CD4-positive, alpha-beta memory T cell (primary cell): ENCODE measurements around the gene SLC18A2. TPM values are rescaled to one million over a fixed set of nuclear protein-coding genes. Genes with fewer than 3 reads are reported as not detected.

Experiments
- CTCF ChIA-PET: fragments of 350-600 bp; sonication (Branson Sonifier 250); formaldehyde crosslinking; loops from one replicate; lab custom pipeline; 2021; ENCODE audit warnings: inconsistent platforms; ENCODE audit not compliant: partially characterized antibody; lab: Charles Lee
- POLR2A ChIA-PET: fragments of 350-600 bp; sonication (Branson Sonifier 250); formaldehyde crosslinking; loops from one replicate; lab custom pipeline; 2021; ENCODE audit not compliant: partially characterized antibody; lab: Charles Lee
- DNase-seq, 5 donors: peaks; one replicate each; pipeline versions ENCODE4 v3.0.0 to v3.0.0-alpha.2; 2020 to 2022; ENCODE audit warnings: mixed read lengths in 1 of 5
- H3K27ac ChIP-seq: one replicate; pipeline ENCODE4 v1.7.0; 2013; ENCODE audit warnings: low read depth, low read length
- H3K27me3 ChIP-seq: 2 replicates; pipeline ENCODE4 v1.7.0; 2013; ENCODE audit warnings: mild to moderate bottlenecking, low read length, moderate library complexity; ENCODE audit not compliant: insufficient read depth
- H3K36me3 ChIP-seq: 2 replicates; pipeline ENCODE4 v1.7.0; 2013; ENCODE audit warnings: mild to moderate bottlenecking, low read length, moderate library complexity; ENCODE audit not compliant: insufficient read depth
- H3K4me1 ChIP-seq: 2 replicates; pipeline ENCODE4 v1.7.0; 2013; ENCODE audit warnings: mild to moderate bottlenecking, low read length, moderate library complexity; ENCODE audit not compliant: insufficient read depth
- H3K4me3 ChIP-seq, 2 donors: one replicate each; pipeline ENCODE4 v1.7.0; 2013; ENCODE audit warnings: low read length in 2 of 2, mild to moderate bottlenecking in 1 of 2
- H3K9me3 ChIP-seq, 2 donors: one replicate each; pipeline ENCODE4 v1.7.0; 2013; ENCODE audit warnings: low read length in 2 of 2, control low read depth in 1 of 2; ENCODE audit not compliant: control insufficient read depth in 1 of 2
- H3K27ac Mint-ChIP-seq, 7 donors: one replicate each; pipeline ENCODE4 v1.8.0; 2020 to 2021; ENCODE audit warnings: mixed read lengths in 7 of 7, mild to moderate bottlenecking in 6 of 7, inconsistent platforms in 3 of 7, moderate library complexity in 3 of 7
- H3K27me3 Mint-ChIP-seq, 2 donors: one replicate each; pipeline ENCODE4 v1.8.0; 2020 to 2021; ENCODE audit warnings: mixed read lengths in 2 of 2
- H3K36me3 Mint-ChIP-seq, 2 donors: one replicate each; pipeline ENCODE4 v1.8.0; 2020 to 2021; ENCODE audit warnings: mixed read lengths in 2 of 2, inconsistent platforms in 1 of 2, mild to moderate bottlenecking in 1 of 2
- H3K4me1 Mint-ChIP-seq, 4 donors: one replicate each; pipeline ENCODE4 v1.8.0; 2020 to 2021; ENCODE audit warnings: mixed read lengths in 4 of 4, mild to moderate bottlenecking in 1 of 4
- H3K4me3 Mint-ChIP-seq, 8 donors: one replicate each; pipeline ENCODE4 v1.8.0; 2020 to 2021; ENCODE audit warnings: mixed read lengths in 8 of 8, mild to moderate bottlenecking in 7 of 8, moderate library complexity in 6 of 8, inconsistent platforms in 3 of 8
- H3K9me3 Mint-ChIP-seq, 8 donors: one replicate each; pipeline ENCODE4 v1.8.0; 2020 to 2021; ENCODE audit warnings: mixed read lengths in 8 of 8, mild to moderate bottlenecking in 5 of 8, inconsistent platforms in 3 of 8, moderate library complexity in 1 of 8
- intact Hi-C: fragments of 100-400 bp; cut with micrococcal nuclease; formaldehyde crosslinking; loops from one replicate; pipeline ENCODE4 v1.15.1; 2023
- polyA plus RNA-seq, 2 donors: library from polyadenylated mRNA; unstranded; fragments of 300-500 nt; fragmentation: Illumina TruSeq; gene quantifications; one replicate each; pipeline ENCODE4 v1.2.3, GENCODE V29; 2021
- total RNA-seq, 2 experiments: library from RNA; stranded (reverse); gene quantifications; one replicate each; pipeline ENCODE4 v1.2.3, GENCODE V29; 2021

Gene SLC18A2
- total and polyA plus RNA-seq, 4 experiments from 2014 or later: 0.22 to 0.94 (median 0.64) TPM

DNA sequence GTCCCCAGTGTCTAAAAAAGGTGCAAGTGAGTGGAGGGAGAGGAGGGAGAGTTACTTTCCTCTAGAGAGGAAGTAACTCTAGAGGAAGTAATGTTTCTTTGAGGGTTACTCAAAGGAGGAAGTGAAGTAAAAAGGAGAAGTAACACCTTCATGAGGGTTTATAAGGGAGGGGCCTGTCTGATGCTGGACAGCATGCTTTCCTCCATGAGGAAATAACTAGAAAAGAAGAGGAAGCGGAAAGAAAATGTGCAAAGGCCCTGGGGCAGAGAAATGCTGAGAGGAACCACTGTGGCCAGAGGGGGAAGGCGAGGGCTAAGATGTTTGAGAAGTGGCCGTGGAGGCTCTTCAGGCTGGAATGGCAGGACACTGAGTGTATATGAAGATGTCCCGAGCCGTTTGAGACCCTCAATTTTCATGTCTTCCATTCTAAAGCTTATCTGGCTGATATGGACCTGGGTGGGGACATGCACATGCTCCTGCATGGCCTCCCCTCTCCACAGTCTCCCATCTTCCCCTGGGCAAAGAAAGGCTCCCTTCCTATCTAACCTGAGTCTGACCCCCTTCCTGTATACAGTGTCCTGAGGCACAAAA lies 3.4 kb upstream of the SLC18A2 start:
- Histone ChIP-seq H3K9me3 (no peaks in the 10 kb centered on the region), H3K36me3 (no peaks in the 10 kb centered on the region), H3K27me3 (no peaks in the 10 kb centered on the region), H3K27ac (no peak overlapping the region), H3K4me1 (no peaks in the 10 kb centered on the region), H3K4me3 (no peak overlapping the region)
- no peaks in the 10 kb centered on the region for H3K36me3 Mint-ChIP-seq
- DNase-seq: no peak
- intact Hi-C loops: no loop called here
- POLR2A ChIA-PET: no interaction called here
- H3K4me3 Mint-ChIP-seq: no peak overlapping the region
- peaks cover 0 to 9% (median 6%) of the 10 kb centered on the region in 4 donors for H3K4me1 Mint-ChIP-seq
- H3K27me3 Mint-ChIP-seq: peaks cover 16 to 26% of the 10 kb centered on the region in 2 donors
- peaks cover 0 to 1% (median 0%) of the 10 kb centered on the region in 8 donors for H3K9me3 Mint-ChIP-seq
- no peak overlapping the region for H3K27ac Mint-ChIP-seq
- CTCF ChIA-PET: interaction anchor here (1.3 kb wide), 1 partner anchor 21 kb away, joined by 5 read pairs; no protein-coding TSS in a partner anchor

DNA sequence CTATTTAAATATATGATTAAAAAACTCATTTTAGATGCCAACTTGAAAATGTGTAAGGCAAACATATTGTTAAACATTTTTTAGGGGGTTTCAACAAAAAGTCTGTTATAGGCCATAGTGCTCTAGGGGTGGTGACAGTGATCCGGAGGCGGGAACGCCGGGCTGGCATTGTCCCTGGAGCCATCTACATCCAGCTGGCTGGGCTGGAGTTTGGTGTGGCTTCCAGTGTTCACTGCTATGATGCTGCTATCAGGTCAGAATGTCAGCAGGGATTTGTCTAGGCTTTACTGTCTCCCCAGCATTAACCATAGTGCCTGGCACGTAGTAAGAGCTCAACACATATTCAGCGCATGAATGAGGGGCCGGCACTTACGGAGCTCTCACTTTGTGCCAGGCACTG lies 1.9 kb upstream of the SLC18A2 start:
- Histone ChIP-seq H3K9me3 (no peaks in the 10 kb centered on the region), H3K4me1 (no peaks in the 10 kb centered on the region), H3K27ac (no peak overlapping the region), H3K27me3 (no peaks in the 10 kb centered on the region), H3K36me3 (no peaks in the 10 kb centered on the region), H3K4me3 (no peak overlapping the region)
- Mint-ChIP-seq H3K27ac (no peak overlapping the region), H3K4me1 (peaks cover 0 to 9% (median 6%) of the 10 kb centered on the region in 4 donors), H3K36me3 (no peaks in the 10 kb centered on the region), H3K9me3 (peaks cover 0 to 1% (median 0%) of the 10 kb centered on the region in 8 donors), H3K4me3 (no peak overlapping the region), H3K27me3 (peaks cover 23 to 25% of the 10 kb centered on the region in 2 donors)
- POLR2A ChIA-PET: no interaction called here
- CTCF ChIA-PET: no interaction called here
- no peak for DNase-seq
- intact Hi-C loops: no loop called here

DNA sequence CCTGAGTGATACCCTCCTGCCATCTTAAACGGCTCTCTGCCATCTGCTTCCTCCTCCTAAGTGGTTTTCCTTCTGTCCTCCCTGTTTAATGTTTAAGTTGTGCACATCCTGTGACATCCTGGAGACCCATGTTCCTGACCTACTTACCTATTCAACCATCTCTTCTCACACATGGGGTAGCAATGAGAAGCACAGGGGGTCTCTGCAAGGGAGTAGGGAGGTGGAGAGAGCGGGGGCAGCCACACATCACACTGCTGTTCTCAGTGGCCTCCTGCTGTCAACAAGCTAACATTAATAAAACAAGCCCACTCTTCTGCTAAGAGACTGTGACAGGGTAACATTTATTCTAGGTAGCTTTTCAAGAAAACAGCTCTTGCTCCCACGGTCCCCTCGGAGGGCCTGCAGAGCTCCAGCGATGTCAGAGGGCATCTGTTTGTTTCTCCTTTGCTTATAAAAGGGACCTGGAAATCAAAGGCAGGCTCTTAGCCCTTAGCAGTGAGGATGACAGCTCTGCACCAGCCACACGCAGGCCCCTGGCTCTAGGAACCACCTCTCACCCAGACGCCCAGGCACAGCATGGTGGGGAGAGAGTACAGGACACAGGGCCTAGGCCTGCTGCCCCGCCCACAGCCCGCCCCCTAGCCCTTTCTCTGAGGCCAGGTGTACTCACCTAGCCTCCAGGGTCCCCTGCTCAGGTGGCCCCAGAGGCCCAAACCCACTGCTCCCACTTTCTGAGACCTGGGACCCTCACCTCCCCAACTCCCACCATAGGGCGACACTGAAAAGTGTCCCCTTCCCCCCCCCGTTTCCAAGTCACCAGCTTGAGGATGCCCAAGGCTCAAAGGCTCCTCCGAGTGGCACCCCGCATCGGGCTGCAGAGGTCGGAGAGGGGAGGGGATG lies 943 bp upstream of the SLC18A2 start:
- ChIA-PET CTCF (no interaction called here), POLR2A (no interaction called here)
- no peaks in the 10 kb centered on the region for H3K36me3 ChIP-seq
- no peak for DNase-seq
- H3K4me1 ChIP-seq: no peaks in the 10 kb centered on the region
- no peak overlapping the region for H3K4me3 ChIP-seq
- no peak overlapping the region for H3K27ac ChIP-seq
- H3K9me3 ChIP-seq: no peaks in the 10 kb centered on the region
- Mint-ChIP-seq H3K4me3 (no peak overlapping the region), H3K36me3 (no peaks in the 10 kb centered on the region), H3K9me3 (peaks cover 0 to 1% (median 0%) of the 10 kb centered on the region in 8 donors), H3K4me1 (peaks cover 0 to 9% (median 6%) of the 10 kb centered on the region in 4 donors), H3K27ac (no peak overlapping the region), H3K27me3 (peaks cover 27 to 28% of the 10 kb centered on the region in 2 donors)
- H3K27me3 ChIP-seq: no peaks in the 10 kb centered on the region
- intact Hi-C loops: no loop called here

DNA sequence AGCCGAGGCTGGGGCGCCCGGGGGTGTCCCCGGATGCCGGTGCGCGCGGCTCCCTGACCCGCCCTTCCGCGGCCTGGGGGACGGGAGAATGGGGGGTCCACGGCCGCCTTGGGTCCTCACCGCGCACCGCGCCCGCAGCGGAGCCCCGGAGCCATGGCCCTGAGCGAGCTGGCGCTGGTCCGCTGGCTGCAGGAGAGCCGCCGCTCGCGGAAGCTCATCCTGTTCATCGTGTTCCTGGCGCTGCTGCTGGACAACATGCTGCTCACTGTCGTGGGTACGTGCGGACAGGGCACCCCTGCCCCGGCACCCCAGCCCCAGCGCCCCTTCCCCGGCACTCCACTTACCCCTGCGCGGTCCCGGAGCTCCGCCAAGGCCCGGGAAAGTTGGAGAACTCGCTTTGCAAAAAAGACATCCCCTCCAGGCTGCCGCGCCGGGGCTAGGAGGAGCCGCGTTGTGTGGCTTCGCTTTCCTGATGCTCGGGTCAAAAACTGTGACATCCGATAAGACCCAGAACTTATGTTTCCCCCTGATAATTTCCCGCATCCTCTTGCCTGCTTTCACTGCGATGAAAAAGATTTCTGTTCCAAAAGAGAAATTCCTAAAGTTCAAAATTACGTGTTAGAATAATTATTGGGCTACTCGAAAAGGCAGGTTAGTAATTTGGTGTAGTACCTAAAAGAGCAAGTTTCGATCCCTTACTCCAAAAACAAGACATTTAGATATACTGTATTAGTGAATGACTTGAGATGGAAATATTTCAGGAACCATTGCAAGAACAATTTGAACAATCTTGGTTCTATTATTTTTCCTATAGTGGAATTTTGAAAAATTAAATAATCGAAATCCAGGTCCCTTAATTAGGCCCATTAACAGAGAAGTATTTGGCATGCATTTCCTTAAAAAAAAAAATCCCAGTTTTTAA lies 888 bp downstream of the SLC18A2 start:
- intact Hi-C loops: no loop called here
- H3K36me3 Mint-ChIP-seq: no peaks in the 10 kb centered on the region
- H3K27me3 Mint-ChIP-seq: peaks cover 30 to 33% of the 10 kb centered on the region in 2 donors
- Histone ChIP-seq H3K27ac (no peak overlapping the region), H3K9me3 (no peaks in the 10 kb centered on the region), H3K4me1 (no peaks in the 10 kb centered on the region), H3K36me3 (no peaks in the 10 kb centered on the region), H3K27me3 (no peaks in the 10 kb centered on the region), H3K4me3 (no peak overlapping the region)
- no peak for DNase-seq
- H3K27ac Mint-ChIP-seq: no peak overlapping the region
- peaks cover 0 to 9% (median 6%) of the 10 kb centered on the region in 4 donors for H3K4me1 Mint-ChIP-seq
- CTCF ChIA-PET: no interaction called here
- peak overlapping the region in 5 of 8 donors; percentile 28 to 74 (median 46) for H3K4me3 Mint-ChIP-seq
- no peaks in the 10 kb centered on the region for H3K9me3 Mint-ChIP-seq
- POLR2A ChIA-PET: no interaction called here

DNA sequence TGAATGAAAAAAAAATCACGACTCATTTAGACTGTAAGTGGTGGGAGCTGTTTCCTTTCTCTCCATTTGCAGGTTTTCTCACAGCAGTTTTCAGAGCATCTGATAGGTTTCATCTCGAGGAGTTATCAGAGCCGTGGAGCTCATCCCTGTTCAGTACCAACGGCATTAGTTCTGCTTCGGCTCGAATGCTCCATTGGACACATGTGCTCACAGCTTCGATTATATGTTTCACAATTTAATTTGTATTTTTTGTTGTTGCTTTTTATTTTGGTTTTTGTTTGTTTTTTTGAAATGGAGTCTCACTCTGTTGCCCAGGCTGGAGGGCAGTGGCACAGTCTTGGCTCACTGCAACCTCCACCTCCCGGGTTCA lies 1.5 kb downstream of the SLC18A2 start:
- peaks cover 32 to 36% of the 10 kb centered on the region in 2 donors for H3K27me3 Mint-ChIP-seq
- intact Hi-C loops: no loop called here
- no peaks in the 10 kb centered on the region for H3K9me3 Mint-ChIP-seq
- no peaks in the 10 kb centered on the region for H3K27me3 ChIP-seq
- no peak overlapping the region for H3K4me3 ChIP-seq
- no peak overlapping the region for H3K27ac ChIP-seq
- ChIA-PET CTCF (no interaction called here), POLR2A (no interaction called here)
- peak overlapping the region in 2 of 8 donors; percentile 25 to 46 for H3K4me3 Mint-ChIP-seq
- H3K36me3 Mint-ChIP-seq: no peaks in the 10 kb centered on the region
- H3K4me1 ChIP-seq: no peaks in the 10 kb centered on the region
- no peaks in the 10 kb centered on the region for H3K36me3 ChIP-seq
- no peak overlapping the region for H3K27ac Mint-ChIP-seq
- no peaks in the 10 kb centered on the region for H3K9me3 ChIP-seq
- no peak for DNase-seq
- peaks cover 0 to 9% (median 6%) of the 10 kb centered on the region in 4 donors for H3K4me1 Mint-ChIP-seq

DNA sequence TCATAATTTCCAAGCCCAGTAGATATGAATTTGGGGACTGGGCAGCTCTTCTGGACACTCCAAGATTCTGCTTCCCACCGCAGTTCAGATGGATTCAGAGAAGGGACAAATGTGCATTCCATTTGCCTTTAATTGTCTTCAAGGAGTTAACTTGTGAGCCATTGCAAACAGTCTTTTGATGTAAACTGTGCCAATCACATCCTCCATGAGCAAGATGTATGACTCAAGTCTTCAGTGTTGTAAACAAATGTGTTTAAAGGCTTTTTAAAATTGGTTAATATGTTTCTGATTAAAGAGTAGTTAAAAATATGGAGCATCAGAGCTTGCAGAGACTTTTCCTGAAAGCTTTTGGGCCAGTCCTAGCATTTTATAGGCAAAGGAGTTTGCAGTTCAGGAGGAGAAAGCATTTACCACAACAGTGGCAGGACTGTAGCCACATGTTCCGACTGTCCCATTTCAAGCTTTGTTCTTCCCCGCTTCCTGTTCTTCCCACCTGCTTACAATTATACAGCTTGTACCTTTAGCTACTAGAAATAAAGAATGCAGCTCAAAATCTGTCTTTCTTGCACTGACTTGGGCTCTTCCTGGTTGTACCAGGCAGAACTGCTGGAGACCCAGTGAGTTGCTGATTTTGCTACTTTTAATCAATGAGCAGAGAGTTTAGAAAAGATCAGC lies 6.2 kb downstream of the SLC18A2 start:
- no peak overlapping the region for H3K4me3 ChIP-seq
- H3K27ac Mint-ChIP-seq: no peak overlapping the region

More for the DNA sequence above, 6.2 kb downstream of the SLC18A2 start:
- Mint-ChIP-seq H3K27me3 (peaks cover 38 to 41% of the 10 kb centered on the region in 2 donors), H3K4me1 (peaks cover 0 to 5% (median under 1%) of the 10 kb centered on the region in 4 donors), H3K4me3 (no peak overlapping the region), H3K36me3 (no peaks in the 10 kb centered on the region), H3K9me3 (no peaks in the 10 kb centered on the region)
- Histone ChIP-seq H3K36me3 (no peaks in the 10 kb centered on the region), H3K4me1 (no peaks in the 10 kb centered on the region), H3K9me3 (no peaks in the 10 kb centered on the region), H3K27me3 (no peaks in the 10 kb centered on the region), H3K27ac (no peak overlapping the region)
- CTCF ChIA-PET: interaction anchor here (0.8 to 1.3 kb wide), 2 partner anchors 30 to 73 kb away, joined by 3 to 7 read pairs; no protein-coding TSS in a partner anchor
- DNase-seq: no peak
- POLR2A ChIA-PET: no interaction called here
- intact Hi-C loops: no loop called here
